Measurements from ENCODE around the gene CRTC1.

The CRTC1 gene

DNA sequence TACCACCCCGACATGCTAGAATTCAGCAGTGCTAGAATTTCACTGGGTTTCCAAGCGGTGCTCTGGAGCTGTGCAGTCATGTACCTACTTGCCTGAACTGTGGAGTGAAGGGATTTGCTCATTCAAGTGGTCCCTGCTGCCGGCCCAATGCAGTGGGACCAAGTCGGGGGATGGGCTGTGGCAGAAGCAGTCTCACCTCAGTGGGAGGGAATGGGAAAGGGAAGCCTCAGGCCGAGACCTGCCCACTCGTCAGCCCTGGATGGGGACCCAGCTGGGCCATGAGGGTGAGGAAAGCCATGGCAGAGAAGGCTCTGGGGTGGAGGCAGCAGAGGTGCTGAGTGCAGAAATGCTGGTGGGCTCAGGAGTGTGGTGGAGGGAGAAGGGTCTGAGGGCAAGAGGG lies 31.7 kb upstream of the CRTC1 start:
- no peak for DNase-seq (ENCODE audit: low spot score)

DNA sequence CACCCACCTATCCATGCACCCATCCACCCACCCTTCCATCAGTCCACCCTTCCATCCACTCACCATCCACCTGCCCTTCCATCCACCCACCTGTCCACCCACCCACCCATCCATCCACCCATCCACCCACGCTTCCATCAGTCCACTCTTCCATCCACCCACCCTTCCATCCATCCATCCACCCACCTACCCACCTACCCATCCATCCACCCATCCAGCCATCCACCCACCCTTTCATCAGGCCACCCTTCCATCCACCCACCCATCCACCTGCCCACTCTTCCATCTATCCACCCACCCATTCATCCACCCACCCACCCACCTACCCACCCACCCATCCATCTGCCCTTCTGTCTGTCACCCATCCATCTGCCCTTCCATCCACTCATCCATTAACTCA lies 29.6 kb upstream of the CRTC1 start:
- DNase-seq (ENCODE audit: low spot score) = no peak

DNA sequence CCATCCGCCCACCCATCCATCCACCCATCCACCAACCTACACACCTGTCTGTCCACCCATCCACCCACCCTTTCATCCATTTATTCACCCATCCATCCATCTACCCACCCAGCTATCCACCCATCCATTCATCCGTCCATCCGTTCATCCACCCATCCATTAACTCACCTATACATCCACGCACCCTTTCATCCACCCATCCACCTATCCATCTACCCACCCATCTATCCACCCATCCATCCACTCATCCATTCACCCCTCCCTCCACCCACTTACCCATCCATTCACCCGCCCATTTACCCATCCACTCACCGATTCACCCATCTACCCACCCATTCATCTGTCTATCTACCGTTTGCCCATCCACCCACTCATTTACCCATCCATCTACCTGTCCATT lies 29.0 kb upstream of the CRTC1 start:
- no peak for DNase-seq (ENCODE audit: low spot score)

DNA sequence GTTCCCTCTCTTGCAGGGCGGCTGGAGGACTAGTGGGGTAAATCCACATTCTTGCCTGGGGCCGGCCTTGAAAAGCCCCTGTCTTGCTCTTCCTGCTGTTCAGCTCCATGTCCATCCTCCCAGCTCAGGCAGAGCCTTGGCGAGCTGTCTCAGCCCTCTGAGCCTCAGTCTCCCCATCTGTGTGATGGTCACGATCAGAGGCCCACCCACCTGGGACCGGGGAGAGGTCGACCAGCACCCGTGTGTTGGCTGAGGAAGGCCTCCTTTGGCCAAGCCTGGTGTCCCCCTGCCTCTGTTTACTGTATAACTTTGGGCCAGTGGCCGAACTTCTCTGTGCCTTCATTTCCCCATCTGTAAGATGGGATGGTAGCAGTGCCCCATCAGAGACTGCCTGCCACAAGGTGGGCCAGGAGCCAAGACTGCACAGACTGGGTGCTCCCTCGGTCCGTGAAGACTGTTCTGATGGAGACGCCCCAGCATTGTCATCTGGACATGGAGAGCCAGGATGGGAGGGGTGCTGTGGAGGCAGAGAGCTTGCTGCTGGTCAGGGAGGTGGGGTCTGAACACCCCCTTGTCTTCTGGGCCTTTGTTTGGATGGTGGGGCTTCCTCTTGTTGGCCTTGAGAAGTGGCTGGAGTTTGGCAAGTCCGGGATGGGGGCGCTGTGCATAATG lies 28.2 kb upstream of the CRTC1 start:
- no peak for DNase-seq (ENCODE audit: low spot score)

DNA sequence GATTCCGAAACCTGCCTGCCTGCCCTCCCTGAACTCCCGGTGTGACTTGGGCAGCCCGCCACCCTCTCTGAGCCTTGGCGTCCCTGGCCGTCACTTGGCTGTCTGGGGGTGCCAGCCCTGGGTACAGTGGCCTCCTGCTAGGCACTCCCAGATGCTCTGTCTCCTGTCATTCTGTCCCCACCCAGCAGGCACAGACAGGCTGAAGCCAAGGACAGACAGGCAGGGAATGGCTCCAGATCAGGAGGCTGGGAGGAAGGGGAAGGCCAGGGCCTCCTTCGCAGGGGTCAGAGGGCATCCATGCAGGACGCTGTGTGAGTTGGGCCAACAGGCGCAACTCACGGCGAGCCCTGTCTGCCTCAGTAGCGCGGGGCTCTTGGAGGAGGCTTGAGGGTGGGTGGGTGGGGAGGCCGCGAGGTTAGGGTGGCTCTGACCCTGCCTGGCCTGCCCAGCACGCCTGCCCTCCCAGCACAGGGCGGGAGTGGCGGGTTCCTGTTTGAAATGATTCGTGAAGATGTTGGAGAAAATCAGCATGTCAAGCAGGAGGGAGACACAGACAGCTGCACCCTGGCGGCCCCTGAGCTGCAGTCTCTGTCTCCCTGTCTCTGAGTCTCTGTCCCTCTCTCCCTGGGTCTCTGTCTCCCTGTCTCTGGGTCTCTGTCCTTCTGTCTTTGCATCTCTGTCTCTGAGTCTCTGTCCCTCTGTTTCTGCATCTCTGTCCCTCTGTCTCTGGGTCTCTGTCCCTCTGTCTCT lies 27.0 kb upstream of the CRTC1 start:
- DNase-seq (ENCODE audit: low spot score) = no peak

- DNase-seq (ENCODE audit: low spot score) = no peak
These were observed 25.7 kb upstream of the CRTC1 start for GRCh38 chr19:18657590-18658365.

DNA sequence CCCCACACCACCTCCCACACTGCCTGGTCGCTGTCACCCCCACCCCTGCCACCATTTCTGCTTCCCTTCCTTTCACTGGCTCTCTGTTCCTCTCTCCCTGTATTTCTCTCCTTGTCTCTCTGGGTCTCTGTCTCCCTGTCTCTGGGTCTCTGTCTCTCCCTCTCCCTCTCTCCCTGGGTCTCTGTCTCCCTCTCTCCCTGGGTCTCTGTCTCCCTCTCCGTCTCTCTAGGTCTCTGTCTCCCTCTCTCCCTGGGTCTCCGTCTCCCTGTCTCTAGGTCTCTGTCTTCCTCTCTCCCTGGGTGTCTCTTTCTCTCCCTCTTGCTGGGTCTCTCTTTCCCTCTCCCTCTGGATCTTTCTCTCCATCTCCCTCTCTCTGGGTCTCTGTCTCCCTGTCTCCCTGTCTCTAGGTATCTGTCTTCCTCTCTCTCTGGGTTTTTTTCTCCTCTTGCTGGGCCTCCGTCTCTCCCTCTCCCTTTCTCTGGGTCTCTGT lies 25.1 kb upstream of the CRTC1 start:
- DNase-seq (ENCODE audit: low spot score) = no peak

- peak; percentile 49 for DNase-seq (ENCODE audit: low spot score)
These were observed 24.0 kb upstream of the CRTC1 start for GRCh38 chr19:18659281-18660050.

GRCh38 chr19:18660051-18660910 lies 23.2 kb upstream of the CRTC1 start:
- DNase-seq (ENCODE audit: low spot score) = no peak

DNA sequence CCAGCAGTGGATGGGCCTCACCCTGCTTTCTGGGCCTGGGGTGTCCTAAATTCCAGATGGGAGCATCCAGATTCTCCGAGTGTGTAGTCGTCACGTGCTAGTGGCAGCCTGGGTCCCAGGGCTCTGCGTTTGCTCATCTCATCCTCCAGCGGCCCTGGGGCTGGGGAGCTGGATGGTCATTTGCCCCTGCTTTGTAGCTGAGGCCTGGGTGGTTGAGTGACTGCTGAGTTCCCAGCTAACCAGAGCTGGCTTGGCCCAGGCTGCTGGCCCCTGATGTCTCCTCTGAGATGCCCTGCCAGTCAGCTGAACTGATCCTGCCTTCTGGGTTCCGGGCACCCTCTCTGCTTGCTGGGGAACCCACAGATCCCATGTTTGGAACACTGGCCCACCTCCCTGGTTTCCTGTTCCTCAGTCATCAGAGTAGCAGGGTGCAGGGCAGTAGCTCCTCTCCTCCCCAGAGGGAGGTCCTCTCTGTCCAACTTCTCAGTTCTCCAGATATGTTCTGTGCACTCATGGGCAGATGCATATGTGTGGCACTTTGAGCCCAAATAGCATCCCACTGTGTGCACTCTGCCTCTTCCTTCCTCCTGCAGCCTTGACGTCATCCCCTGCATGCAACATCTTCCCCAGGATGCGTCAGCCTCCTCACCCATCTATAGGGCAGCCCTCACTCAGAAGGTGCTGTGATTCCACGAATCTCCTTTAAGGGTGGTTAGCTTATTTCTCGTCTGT lies 22.4 kb upstream of the CRTC1 start:
- no peak for DNase-seq (ENCODE audit: low spot score)

- no peak for DNase-seq (ENCODE audit: low spot score)
These were observed 20.3 kb upstream of the CRTC1 start for GRCh38 chr19:18662972-18663732.

DNA sequence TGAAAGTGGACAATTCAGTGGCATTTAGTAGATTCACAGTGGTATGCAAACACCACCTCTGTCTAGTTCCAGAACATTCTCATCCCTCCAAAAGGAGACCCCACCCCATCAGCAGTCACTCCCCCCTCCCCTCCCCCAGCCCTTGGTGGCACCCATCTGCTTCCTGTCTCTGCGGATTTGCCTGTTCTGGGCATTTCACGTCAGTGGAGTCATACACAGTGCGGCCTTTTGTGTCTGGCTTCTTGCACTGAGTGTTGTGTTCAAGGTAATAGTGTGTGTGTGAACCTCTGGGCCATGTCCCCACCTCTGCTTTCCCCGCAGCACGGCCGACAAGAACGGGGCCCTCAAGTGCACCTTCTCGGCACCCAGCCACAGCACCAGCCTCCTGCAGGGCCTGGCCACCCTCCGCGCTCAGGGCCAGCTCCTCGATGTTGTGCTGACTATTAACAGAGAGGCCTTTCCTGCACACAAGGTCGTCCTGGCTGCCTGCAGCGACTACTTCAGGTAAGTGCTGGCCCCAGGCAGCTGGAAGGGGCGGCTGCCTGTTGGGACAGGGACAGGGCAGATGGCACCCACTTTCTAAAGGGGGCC lies 19.4 kb upstream of the CRTC1 start:
- DNase-seq (ENCODE audit: low spot score) = no peak

- DNase-seq (ENCODE audit: low spot score) = no peak
These were observed 17.7 kb upstream of the CRTC1 start for GRCh38 chr19:18665771-18666202.

DNA sequence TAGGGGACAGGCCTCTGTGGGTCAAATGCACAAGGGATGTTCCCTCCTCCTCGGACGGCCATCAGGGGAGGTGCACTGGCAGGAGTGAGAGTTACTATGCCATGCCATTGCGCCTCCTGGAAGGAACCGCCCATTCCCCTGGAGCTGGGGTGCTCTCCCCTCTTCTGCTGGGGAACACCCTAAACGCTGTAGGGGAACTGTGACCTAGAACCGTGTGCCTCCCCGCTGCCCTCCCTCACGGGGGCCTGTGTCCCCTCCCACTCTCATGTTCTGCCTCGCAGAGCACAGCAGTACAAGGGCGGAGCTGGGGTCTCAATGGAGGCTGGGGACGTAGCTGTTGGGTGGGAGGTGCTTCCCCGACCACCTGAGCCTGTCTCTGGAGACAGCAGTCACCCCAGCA lies 17.2 kb upstream of the CRTC1 start:
- no peak for DNase-seq (ENCODE audit: low spot score)

GRCh38 chr19:18666784-18667183 lies 16.7 kb upstream of the CRTC1 start:
- no peak for DNase-seq (ENCODE audit: low spot score)

DNA sequence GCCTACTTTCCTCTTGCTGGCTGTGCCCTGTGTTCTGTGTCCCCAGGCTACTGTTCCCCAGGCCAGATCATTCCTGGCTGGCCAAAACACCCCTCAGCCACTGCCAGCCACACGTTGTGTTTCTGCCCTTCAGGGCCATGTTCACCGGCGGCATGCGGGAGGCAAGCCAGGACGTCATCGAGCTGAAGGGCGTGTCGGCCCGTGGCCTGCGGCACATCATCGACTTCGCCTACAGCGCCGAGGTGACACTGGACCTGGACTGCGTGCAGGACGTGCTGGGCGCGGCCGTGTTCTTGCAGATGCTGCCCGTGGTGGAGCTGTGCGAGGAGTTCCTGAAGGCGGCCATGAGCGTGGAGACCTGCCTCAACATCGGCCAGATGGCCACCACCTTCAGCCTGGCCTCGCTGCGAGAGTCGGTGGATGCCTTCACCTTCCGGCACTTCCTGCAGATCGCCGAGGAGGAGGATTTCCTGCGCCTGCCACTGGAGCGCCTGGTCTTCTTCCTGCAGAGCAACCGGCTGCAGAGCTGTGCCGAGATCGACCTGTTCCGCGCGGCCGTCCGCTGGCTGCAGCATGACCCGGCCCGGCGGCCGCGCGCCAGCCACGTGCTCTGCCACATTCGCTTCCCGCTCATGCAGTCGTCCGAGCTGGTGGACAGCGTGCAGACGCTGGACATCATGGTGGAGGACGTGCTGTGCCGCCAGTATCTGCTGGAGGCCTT lies 15.8 kb upstream of the CRTC1 start:
- no peak for DNase-seq (ENCODE audit: low spot score)

DNA sequence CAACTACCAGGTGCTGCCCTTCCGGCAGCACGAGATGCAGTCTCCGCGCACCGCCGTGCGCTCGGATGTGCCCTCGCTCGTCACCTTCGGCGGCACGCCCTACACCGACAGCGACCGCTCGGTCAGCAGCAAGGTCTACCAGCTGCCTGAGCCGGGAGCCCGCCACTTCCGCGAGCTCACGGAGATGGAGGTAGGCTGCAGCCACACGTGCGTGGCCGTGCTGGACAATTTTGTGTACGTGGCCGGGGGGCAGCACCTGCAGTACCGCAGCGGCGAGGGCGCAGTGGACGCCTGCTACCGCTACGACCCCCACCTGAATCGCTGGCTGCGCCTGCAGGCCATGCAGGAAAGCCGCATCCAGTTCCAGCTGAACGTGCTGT lies 15.2 kb upstream of the CRTC1 start:
- DNase-seq (ENCODE audit: low spot score) = no peak

DNA sequence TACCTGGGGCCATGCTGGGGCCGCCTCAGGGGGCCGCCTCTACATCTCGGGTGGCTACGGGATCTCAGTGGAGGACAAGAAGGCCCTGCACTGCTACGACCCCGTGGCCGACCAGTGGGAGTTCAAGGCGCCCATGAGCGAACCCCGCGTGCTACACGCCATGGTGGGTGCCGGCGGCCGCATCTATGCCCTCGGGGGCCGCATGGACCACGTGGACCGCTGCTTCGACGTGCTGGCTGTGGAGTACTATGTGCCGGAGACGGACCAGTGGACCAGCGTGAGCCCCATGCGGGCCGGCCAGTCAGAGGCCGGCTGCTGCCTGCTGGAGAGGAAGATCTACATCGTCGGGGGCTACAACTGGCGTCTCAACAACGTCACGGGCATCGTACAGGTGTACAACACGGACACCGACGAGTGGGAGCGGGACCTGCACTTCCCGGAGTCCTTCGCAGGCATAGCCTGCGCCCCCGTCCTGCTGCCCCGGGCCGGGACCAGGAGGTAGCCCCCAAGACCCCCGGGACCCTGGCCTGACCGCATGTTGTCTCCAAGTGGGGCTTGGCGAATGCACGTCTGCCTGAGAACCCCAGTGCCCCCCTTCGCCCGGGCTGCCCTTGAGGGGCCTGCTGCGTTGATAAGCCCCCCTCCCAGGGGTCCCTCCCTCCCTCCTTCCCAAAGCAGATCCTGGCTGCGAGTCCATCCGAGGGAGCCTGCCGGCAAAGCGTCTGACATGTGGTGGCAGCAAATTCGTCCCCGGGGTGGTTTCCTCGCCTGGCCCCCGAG lies 14.5 kb upstream of the CRTC1 start:
- DNase-seq (ENCODE audit: low spot score) = no peak
